ENCODE measurements around the gene CALM1.

The CALM1 gene

DNA sequence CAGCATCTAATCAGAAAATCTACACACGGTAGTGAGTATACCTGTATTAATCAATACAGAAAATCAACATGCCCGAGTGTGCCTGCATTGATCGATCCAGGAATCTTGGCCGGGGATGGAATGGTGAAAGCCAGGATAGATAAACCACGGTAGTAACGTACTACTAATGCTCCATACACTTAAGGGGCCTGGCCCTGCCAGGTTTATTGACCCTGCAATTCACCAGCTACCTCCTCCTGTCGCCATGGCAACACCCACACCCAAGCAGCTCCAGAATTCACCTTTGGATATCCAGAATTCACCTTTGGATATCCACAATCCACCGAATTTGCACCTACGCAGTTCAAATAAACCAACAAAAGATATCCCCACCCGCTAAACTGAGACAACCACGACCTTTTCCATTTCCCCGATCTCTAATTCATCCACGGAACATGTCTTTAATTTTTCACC is 14.8 kb upstream of the CALM1 start (continued):
- TF ChIP-seq ZNF513 (tag by site-specific recombination; IDR thresholded peaks at IDR 0.05) (no peak), ZFHX2 (tag by site-specific recombination; conservative IDR thresholded peaks at IDR 0.05) (peak; percentile 67), MYNN (tag by site-specific recombination; IDR thresholded peaks at IDR 0.05; ENCODE audit: borderline replicate concordance) (peak; percentile 25; the same call in 1 of the 2 replicates), ZNF785 (tag by site-specific recombination; IDR thresholded peaks at IDR 0.05) (no peak), ZNF324 (tag by site-specific recombination; IDR thresholded peaks at IDR 0.05) (no peak), ZNF341 (tag by site-specific recombination; IDR thresholded peaks at IDR 0.05; ENCODE audit: low read depth) (no peak)

DNA sequence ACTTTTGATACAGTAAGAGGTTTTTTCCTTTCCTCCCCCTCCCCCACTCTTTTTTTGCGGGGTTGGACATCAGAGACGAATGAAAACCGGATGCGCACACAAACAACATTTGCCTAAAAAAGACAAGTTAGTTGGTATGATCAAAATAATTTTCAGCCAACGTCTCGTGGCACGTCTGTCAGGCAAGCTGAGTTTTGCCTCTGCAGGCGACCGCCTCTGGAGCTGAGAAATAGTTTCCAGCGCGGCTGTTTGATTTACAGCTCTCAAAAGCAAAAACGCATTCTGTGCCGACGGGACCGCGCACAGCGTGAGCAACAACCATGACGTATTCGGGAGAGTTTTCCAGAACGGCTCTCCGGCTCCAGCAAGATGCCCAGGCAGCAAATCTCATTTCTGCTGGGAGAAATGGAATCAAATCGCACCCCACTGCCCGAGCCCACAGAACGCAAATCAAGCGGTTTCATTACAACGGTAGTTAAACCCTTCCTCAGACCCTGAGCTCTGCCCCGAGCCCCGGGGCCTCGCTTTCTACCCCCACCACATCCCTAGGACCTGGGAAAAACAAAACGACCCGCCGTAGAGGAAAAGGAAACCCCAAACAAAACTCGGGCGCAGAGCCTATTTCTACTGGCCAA is 14.2 kb upstream of the CALM1 start:
- ChIA-PET POLR2A (interaction anchor here (0.5 to 4.2 kb wide), 5 partner anchors 10 to 106 kb away, joined by 3 to 49 read pairs (median 3); partner anchors contain the start of genes CALM1 and NRDE2), CTCF (interaction anchor here (0.6 to 0.9 kb wide), 3 partner anchors 13 to 316 kb away, joined by 3 to 4 read pairs (median 4); no protein-coding TSS in a partner anchor)
- Histone ChIP-seq H3K4me3 (ENCODE audit: low read depth, low read length) (peak overlapping the region; percentile 70), H3K36me3 (ENCODE audit: control insufficient read depth in 2 of 2, insufficient read depth in 1 of 2, low read length in 2 of 2) (no peaks in the 10 kb centered on the region), H3K9me3 (ENCODE audit: control insufficient read depth, insufficient read depth, low read depth, low read length) (no peaks in the 10 kb centered on the region), H3K27ac (ENCODE audit: extremely low read depth, low read depth, low read length) (peak overlapping the region; percentile 93), H3K4me1 (ENCODE audit: control insufficient read depth, insufficient read depth, low read length) (peaks cover 16% of the 10 kb centered on the region)
- TF ChIP-seq ZSCAN23 (tag by site-specific recombination; IDR thresholded peaks at IDR 0.05) (0 out of 2 replicates have a peak, but pooled peaks have one; percentile 22), ZNF610 (tag by site-specific recombination; IDR thresholded peaks at IDR 0.05; ENCODE audit: borderline replicate concordance) (no peak), REPIN1 (tag by site-specific recombination; IDR thresholded peaks at IDR 0.05; ENCODE audit: low read depth) (no peak), ZNF792 (tag by site-specific recombination; IDR thresholded peaks at IDR 0.05) (no peak), ZFP41 (tag by site-specific recombination; IDR thresholded peaks at IDR 0.05; ENCODE audit: borderline replicate concordance) (no peak), ZNF654 (tag by site-specific recombination; IDR thresholded peaks at IDR 0.05; ENCODE audit: low read depth) (no peak), ZNF837 (tag by site-specific recombination; IDR thresholded peaks at IDR 0.05) (no peak), ZNF157 (tag by site-specific recombination; IDR thresholded peaks at IDR 0.05) (no peak), ZNF37A (tag by site-specific recombination; IDR thresholded peaks at IDR 0.05) (no peak; the same call in 1 of the 2 replicates), ATF2 (tag by site-specific recombination; IDR thresholded peaks at IDR 0.05; ENCODE audit: low read depth) (peak; percentile 92), ZNF335 (tag by site-specific recombination; conservative IDR thresholded peaks at IDR 0.05) (peak; percentile 87), GLI4 (tag by site-specific recombination; IDR thresholded peaks at IDR 0.05) (no peak), ZNF768 (tag by site-specific recombination; IDR thresholded peaks at IDR 0.05) (0 out of 2 replicates have a peak, but pooled peaks have one; percentile 3), ZNF121 (tag by site-specific recombination; IDR thresholded peaks at IDR 0.05) (no peak), EGR2 (tag by site-specific recombination; IDR thresholded peaks at IDR 0.05; ENCODE audit: low read depth) (no peak), ZNF513 (tag by site-specific recombination; IDR thresholded peaks at IDR 0.05) (no peak), REST (tag by site-specific recombination; IDR thresholded peaks at IDR 0.05) (no peak), ZNF596 (tag by site-specific recombination; IDR thresholded peaks at IDR 0.05) (no peak), ZBTB20 (tag by site-specific recombination; IDR thresholded peaks at IDR 0.05) (peak; percentile 91), ZNF239 (tag by site-specific recombination; IDR thresholded peaks at IDR 0.05) (no peak), GFI1B (tag by site-specific recombination; IDR thresholded peaks at IDR 0.05) (0 out of 2 replicates have a peak, but pooled peaks have one; percentile 19)
- TF ChIP-seq, protein P1, sequence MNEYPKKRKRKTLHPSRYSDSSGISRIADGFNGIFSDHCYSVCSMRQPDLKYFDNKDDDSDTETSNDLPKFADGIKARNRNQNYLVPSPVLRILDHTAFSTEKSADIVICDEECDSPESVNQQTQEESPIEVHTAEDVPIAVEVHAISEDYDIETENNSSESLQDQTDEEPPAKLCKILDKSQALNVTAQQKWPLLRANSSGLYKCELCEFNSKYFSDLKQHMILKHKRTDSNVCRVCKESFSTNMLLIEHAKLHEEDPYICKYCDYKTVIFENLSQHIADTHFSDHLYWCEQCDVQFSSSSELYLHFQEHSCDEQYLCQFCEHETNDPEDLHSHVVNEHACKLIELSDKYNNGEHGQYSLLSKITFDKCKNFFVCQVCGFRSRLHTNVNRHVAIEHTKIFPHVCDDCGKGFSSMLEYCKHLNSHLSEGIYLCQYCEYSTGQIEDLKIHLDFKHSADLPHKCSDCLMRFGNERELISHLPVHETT (tag by site-specific recombination; IDR thresholded peaks at IDR 0.05): no peak

All from HEK293 (cell line).